ENCODE results near the gene PHTF2.

GRCh38 chr7:77887567-77887966 lies 89.0 kb downstream of the PHTF2 start:
- TF ChIP-seq, protein P1, sequence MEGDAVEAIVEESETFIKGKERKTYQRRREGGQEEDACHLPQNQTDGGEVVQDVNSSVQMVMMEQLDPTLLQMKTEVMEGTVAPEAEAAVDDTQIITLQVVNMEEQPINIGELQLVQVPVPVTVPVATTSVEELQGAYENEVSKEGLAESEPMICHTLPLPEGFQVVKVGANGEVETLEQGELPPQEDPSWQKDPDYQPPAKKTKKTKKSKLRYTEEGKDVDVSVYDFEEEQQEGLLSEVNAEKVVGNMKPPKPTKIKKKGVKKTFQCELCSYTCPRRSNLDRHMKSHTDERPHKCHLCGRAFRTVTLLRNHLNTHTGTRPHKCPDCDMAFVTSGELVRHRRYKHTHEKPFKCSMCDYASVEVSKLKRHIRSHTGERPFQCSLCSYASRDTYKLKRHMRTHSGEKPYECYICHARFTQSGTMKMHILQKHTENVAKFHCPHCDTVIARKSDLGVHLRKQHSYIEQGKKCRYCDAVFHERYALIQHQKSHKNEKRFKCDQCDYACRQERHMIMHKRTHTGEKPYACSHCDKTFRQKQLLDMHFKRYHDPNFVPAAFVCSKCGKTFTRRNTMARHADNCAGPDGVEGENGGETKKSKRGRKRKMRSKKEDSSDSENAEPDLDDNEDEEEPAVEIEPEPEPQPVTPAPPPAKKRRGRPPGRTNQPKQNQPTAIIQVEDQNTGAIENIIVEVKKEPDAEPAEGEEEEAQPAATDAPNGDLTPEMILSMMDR (IDR thresholded peaks at IDR 0.05): no peak
- no peak for TF ChIP-seq POLR2A (IDR thresholded peaks at IDR 0.05)

Measured in testis (tissue), 2 donors.